WERI-Rb-1 (cell line): ENCODE data around the gene ZBTB7C.
"Not testable (repeated sequence)": the region's sequence is repeated elsewhere in the genome, so short reads cannot be mapped to it uniquely, and the experiment has no call there.

Experiments
- DNase-seq: peaks from one replicate; pipeline ENCODE4 v3.0.0-alpha.2; 2020
- H3K27ac ChIP-seq: fragments of 250-450 bp; sonication (Bioruptor Pico); 2 replicates; pipeline ENCODE4 v1.5.1; 2020; ENCODE audit warnings: mild to moderate bottlenecking, moderate library complexity
- H3K27me3 ChIP-seq: fragments of 250-450 bp; sonication (Bioruptor Pico); 2 replicates; pipeline ENCODE4 v1.5.1; 2021; ENCODE audit warnings: mild to moderate bottlenecking, low read depth, moderate library complexity; ENCODE audit not compliant: insufficient read depth, severe bottlenecking
- H3K36me3 ChIP-seq: fragments of 250-450 bp; sonication (Bioruptor Pico); 2 replicates; pipeline ENCODE4 v1.5.1; 2020; ENCODE audit warnings: mild to moderate bottlenecking, moderate library complexity
- H3K4me3 ChIP-seq: 2 replicates; pipeline ENCODE4 v1.5.1; 2011; ENCODE audit warnings: low read depth, mild to moderate bottlenecking, control low read depth, low read length
- H3K9me3 ChIP-seq: fragments of 250-450 bp; sonication (Bioruptor Pico); 2 replicates; pipeline ENCODE4 v1.5.1; 2021; ENCODE audit warnings: mild to moderate bottlenecking, moderate library complexity; ENCODE audit not compliant: severe bottlenecking
- TF ChIP-seq, protein P1 (sequence below): IDR thresholded peaks from 2 replicates; pipeline ENCODE4 v1.5.1; 2011; ENCODE audit warnings: low read depth, mild to moderate bottlenecking, control low read depth, inconsistent platforms, low read length

The ZBTB7C gene

GRCh38 chr18:48290162-48290926, 118.8 kb downstream of the ZBTB7C start:
- DNase-seq, result no peak
- Histone ChIP-seq H3K27ac (no peak overlapping the region), H3K9me3 (no peaks in the 10 kb centered on the region), H3K4me3 (no peak overlapping the region), H3K36me3 (no peaks in the 10 kb centered on the region), H3K27me3 (no peaks in the 10 kb centered on the region)
- TF ChIP-seq, protein P1, sequence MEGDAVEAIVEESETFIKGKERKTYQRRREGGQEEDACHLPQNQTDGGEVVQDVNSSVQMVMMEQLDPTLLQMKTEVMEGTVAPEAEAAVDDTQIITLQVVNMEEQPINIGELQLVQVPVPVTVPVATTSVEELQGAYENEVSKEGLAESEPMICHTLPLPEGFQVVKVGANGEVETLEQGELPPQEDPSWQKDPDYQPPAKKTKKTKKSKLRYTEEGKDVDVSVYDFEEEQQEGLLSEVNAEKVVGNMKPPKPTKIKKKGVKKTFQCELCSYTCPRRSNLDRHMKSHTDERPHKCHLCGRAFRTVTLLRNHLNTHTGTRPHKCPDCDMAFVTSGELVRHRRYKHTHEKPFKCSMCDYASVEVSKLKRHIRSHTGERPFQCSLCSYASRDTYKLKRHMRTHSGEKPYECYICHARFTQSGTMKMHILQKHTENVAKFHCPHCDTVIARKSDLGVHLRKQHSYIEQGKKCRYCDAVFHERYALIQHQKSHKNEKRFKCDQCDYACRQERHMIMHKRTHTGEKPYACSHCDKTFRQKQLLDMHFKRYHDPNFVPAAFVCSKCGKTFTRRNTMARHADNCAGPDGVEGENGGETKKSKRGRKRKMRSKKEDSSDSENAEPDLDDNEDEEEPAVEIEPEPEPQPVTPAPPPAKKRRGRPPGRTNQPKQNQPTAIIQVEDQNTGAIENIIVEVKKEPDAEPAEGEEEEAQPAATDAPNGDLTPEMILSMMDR, result no peak

- Histone ChIP-seq H3K9me3 (no peaks in the 10 kb centered on the region), H3K36me3 (no peaks in the 10 kb centered on the region), H3K27me3 (no peaks in the 10 kb centered on the region), H3K27ac (no peak overlapping the region), H3K4me3 (no peak overlapping the region)
- DNase-seq, result no peak
- TF ChIP-seq, protein P1, result no peak
Measured at GRCh38 chr18:48284743-48285142, 124.4 kb downstream of the ZBTB7C start.

DNA sequence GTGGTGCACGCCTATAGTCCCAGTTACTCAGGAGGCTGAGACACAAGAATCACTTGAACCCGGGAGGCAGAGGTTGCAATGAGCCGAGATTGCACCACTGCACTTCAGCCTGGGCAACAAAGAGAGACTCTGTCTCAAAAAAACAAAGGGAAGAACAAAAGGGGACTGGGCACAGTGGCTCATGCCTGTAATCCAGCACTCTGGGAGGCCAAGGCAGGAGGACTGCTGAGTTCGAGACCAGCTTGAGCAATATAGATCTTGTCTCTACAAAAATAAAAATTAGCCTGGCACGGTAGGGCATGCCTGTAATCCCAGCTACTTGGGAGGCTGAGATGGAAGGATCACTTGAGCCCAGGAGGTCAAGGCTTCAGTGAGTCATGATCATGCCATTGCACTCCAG, 125.2 kb downstream of the ZBTB7C start:
- H3K27me3 ChIP-seq, H3K4me3 ChIP-seq, H3K27ac ChIP-seq, H3K9me3 ChIP-seq, H3K36me3 ChIP-seq: not testable (repeated sequence)
- peak; percentile 1 for DNase-seq

- not testable (repeated sequence) for DNase-seq, H3K9me3 ChIP-seq, H3K4me3 ChIP-seq, H3K27ac ChIP-seq, H3K27me3 ChIP-seq, H3K36me3 ChIP-seq
Measured at GRCh38 chr18:48281460-48281859, 127.7 kb downstream of the ZBTB7C start.

GRCh38 chr18:48279312-48279711, 129.9 kb downstream of the ZBTB7C start:
- TF ChIP-seq, protein P1, result no peak
- Histone ChIP-seq H3K36me3 (no peaks in the 10 kb centered on the region), H3K27me3 (no peaks in the 10 kb centered on the region)

DNA sequence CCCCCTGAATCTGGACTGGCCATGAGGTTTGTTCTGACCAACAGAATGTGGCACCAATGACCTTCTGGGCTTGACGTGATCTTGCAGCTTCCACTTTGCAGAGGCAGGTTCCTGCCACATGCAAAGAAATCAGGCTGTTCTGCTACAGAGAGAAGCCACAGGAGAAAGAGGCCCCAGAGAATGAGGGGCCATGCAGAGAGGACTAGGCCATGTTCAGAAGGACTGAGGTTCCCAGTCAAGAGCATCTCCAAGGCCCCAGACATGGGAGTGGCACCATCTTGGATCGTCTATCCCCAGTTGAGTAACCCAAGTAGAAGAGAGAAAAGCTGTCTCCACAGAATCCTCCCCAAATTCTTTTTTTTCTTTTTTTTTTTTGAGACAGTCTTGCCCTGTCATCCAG, 131.1 kb downstream of the ZBTB7C start:
- H3K27ac ChIP-seq, result no peak overlapping the region
- TF ChIP-seq, protein P1, result no peak
- no peaks in the 10 kb centered on the region for H3K27me3 ChIP-seq
- DNase-seq, result no peak
- no peaks in the 10 kb centered on the region for H3K9me3 ChIP-seq
- H3K36me3 ChIP-seq, result no peaks in the 10 kb centered on the region
- no peak overlapping the region for H3K4me3 ChIP-seq

More at GRCh38 chr18:48279312-48279711, 129.9 kb downstream of the ZBTB7C start:
- no peak overlapping the region for H3K4me3 ChIP-seq
- DNase-seq, result no peak
- no peaks in the 10 kb centered on the region for H3K9me3 ChIP-seq
- no peak overlapping the region for H3K27ac ChIP-seq

DNA sequence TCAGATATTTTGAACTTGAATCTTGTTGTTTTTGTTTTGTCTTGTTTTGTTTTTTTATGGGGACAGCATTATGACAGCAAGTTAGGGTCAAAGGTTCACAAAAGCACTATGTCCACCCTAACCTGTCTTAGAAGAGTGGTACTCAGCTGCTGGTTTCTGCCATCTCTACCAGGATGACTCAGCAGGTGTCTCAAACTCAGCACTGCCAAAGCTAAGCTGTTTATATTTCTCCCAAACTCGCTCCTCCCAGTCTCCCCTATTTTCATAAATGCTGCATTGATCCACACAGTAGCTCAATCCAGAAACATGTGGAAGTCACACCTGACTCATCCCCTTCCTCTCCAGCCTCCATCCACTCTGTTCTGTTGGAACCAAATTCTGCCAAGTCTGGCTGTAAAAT, 134.9 kb downstream of the ZBTB7C start:
- Histone ChIP-seq H3K27me3 (no peaks in the 10 kb centered on the region), H3K4me3 (no peak overlapping the region), H3K36me3 (no peaks in the 10 kb centered on the region), H3K9me3 (no peaks in the 10 kb centered on the region), H3K27ac (no peak overlapping the region)
- no peak for DNase-seq
- TF ChIP-seq, protein P1, result no peak
